Nucleus accumbens (tissue), 56 donors: Measurements from ENCODE around the gene TMEM135.
"Not testable (repeated sequence)": the region's sequence is repeated elsewhere in the genome, so short reads cannot be mapped to it uniquely, and the experiment has no call there.

ENCODE experiments used
- DNase-seq, 56 donors: peaks; one replicate each; lab custom pipeline; 2025; lab: John Stamatoyannopoulos, UW

The TMEM135 gene

DNA sequence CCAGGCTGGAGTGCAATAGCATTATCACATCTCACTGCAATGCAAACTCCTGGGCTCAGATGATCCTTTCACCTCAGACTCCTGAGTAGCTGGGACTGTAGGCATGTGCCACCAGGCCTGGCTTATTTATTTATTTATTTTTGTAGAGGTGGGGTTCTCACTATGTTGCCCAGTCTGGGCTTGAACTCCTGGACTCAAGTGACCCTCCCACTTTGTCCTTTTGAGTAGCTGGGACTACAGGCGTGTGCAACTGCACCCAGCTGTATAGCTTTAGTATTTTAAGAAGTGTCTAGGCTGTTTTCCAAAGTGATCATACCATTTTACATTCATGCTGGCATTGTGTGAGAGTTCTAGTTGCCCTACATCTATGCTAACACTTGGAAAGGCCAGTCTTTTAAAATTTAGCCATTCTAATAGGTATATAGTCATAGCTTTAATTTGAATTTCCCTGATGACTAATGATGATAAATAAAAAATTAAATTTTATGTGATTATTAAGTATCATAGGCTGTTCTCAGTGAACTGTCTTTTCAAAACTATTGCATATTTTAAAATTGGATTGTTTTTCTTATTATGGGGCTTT, 96.9 kb downstream of the TMEM135 start:
- no peak for DNase-seq

GRCh38 chr11:87136236-87136635, 98.5 kb downstream of the TMEM135 start:
- DNase-seq: no peak

- no peak for DNase-seq
Measured at GRCh38 chr11:87137711-87138110, 100.0 kb downstream of the TMEM135 start.

DNA sequence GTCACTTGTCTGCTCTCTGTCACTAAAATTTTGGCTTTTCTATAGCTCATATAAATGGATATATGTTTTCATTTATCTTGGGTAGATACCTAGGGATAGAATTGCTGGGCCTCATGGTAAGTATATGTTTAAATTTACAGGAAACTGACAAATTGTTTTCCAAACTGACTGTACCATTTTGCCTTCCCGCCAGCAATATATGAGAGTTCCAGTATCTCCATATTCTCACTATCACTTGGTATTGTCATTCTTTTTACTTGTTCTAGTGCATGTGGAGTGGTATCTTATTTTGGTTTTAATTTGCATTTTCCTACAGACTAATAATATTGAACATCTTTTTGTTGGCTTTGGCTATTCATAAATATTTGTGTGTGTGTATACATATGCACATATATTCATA, 101.7 kb downstream of the TMEM135 start:
- no peak for DNase-seq

GRCh38 chr11:87141322-87141721, 103.6 kb downstream of the TMEM135 start:
- no peak for DNase-seq

DNA sequence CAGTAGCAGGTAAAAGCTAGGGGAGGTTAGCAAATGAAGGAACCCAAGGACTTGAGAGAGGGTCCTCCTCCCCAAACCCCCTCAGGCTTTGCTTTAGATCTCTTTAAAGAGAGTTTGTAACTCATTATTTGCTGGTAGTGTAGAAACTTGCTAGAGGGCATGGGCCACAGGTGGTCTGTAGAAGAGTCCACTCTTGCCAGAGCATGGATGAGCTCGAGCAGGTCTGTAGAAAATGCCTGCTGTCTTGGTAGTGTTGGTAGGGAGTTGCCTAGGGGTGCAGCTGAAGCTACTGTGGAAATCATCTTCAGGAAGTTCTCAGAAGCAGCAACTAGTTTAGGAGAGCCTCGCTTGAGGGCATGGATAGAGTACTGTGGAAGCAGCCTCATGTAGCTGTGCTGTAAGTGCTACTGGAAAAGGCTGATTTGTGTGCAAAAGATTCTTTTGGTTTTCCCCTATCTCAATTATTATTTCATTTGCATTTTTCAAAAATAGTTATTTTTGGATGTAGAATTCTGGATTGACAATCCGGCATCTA, 104.3 kb downstream of the TMEM135 start:
- no peak for DNase-seq

- no peak for DNase-seq
Measured at GRCh38 chr11:87142594-87142993, 104.9 kb downstream of the TMEM135 start.

DNA sequence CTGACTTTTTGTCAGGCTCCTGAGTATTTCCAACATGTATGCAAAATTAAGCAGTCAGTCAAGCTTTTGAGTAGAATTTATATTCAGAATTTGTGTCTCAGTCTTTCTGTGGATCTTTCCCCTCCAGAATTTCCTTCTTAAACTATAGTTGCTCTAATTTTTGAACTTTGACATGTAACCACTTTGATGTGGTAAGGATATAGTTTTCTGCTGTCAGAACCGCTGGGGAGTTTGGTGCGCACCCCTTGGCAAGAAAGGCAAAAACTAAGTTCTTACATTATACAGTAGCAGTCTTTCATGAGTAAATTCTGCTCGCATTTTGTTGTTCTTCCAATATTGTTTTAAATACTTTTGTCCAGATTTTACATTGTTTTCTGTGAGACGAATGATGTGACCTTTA, 105.9 kb downstream of the TMEM135 start:
- no peak for DNase-seq

GRCh38 chr11:87144252-87144651, 106.5 kb downstream of the TMEM135 start:
- no peak for DNase-seq

- no peak for DNase-seq
Measured at GRCh38 chr11:87148749-87149148, 111.0 kb downstream of the TMEM135 start.

DNA sequence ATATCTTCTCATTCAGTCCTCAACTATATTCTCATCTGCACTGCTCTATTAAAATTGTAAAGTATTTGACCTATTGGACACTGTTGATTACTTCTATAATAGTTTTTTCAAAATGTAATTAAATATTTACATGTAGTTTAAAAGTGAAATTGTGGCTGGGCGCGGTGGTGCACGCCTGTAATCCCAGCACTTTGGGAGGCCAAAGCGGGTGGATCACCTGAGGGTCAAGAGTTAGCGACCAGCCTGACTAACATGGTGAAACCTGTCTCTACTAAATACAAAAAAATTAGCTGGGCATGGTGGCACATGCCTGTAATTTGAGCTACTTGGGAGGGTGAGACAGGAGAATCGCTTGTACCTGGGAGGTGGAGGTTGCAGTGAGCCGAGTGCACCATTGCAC, 112.0 kb downstream of the TMEM135 start:
- DNase-seq: not testable (repeated sequence)

DNA sequence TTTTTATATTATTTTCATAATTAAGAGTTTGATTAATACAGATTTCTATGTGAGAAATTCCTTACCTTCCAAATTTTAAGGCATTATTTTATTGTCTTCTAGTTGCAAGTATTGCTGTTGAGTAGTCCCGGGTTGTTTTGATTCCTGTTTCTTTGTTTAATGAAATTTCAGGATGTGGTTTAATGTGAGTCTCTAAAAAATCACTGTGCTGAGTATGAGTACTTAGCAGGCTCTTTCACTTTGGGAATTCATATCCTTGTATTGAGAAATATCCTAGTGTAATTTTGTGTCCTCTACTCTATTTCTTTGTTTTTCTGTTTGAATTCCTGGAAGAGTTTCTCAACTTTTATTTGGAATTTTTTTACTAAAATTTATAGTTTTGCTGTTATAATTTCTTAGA, 113.2 kb downstream of the TMEM135 start:
- DNase-seq: no peak

DNA sequence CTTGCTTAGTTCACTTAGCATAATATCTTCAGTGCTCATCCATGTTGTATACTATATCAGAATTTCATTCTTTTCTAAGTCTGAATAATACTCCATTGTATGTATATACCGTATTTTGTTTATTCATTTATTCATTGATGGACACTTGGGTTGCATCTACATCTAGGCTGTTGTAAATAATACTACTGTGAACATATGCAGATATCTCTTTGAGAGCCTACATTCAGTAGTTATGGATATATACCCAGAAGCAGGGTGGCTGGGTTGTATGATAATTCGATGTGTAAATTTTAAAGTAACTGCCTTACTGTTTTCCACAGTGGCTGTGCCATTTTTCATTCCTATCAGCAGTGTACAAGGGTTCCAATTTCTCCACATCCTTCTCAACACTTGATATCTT, 116.5 kb downstream of the TMEM135 start:
- DNase-seq: no peak

GRCh38 chr11:87156970-87157369, 119.2 kb downstream of the TMEM135 start:
- DNase-seq: no peak

DNA sequence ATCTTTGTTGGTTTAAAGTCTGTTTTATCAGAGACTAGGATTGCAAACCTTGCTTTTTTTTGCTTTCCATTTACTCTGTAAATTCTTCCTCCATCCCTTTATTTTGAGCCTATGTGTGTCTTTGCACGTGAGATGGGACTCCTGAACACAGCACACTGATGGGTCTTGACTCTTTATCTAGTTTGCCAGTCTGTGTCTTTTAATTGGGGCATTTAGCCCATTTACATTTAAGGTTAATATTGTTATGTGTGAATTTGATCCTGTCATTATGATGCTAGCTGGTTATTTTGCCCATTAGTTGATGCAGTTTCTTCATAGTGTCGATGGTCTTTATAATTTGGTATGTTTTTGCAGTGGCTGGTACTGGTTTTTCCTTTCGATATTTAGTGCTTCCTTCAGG, 131.3 kb downstream of the TMEM135 start:
- DNase-seq: not testable (repeated sequence)

- DNase-seq: no peak
Measured at GRCh38 chr11:87173185-87174039, 135.7 kb downstream of the TMEM135 start.

- no peak for DNase-seq
Measured at GRCh38 chr11:87174870-87175269, 137.1 kb downstream of the TMEM135 start.

DNA sequence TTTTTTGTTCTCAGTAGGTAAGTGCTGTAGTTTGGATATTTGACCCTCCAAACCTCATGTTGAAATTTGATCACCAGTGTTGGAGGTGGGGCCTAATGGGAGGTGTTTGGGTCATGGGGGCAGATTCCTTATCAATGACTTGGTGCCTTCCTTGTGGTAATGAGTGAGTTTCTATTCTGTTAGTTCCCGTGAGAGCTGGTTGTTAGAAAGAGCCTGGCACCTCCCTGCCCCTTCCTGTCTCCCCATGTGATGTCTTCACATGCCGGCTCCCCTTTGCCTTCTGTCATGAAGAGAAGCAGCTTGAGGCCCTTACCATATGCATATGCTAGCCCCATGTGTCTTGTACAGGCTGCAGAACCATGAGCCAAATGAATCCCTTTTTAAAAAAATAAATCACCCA, 138.3 kb downstream of the TMEM135 start:
- no peak for DNase-seq

DNA sequence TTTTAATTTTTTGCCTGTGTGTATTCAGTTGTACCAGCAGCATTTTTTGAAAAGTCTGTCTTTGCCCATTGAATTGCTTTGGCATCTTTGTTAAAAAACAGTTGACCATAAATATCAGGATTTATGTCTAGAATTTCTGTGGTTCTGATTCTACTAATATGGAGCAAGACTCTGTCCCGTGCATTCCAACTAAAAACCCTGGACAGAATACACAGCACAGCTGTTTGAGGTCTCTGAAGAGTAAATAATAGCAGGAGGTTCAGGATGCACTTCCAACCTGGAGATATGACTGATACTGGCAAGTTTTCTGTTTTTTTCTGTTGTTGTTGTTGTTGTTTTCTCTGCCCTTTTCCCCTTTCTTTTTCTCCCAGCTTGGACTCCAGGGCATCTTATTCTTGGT, 141.9 kb downstream of the TMEM135 start:
- no peak for DNase-seq

DNA sequence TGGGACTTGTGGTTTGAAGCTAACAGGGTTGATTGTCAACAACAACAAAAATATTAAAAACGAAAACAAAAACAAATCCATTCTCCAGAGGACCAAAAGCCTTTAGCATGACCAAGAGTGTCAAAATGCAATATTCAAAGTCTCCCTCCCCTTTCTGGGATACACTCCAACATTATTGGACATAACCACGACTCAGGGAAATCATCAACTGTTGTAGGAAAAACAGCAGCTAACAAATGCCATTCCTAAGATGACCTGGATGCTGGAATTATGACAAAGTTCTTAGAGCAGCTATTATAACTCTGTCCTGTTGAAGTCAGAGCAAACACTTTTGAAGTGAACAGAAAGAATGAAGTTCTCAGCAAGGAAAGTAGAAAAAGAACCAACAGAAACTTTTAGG, 143.0 kb downstream of the TMEM135 start:
- no peak for DNase-seq

- DNase-seq: no peak
Measured at GRCh38 chr11:87181143-87181542, 143.4 kb downstream of the TMEM135 start.

DNA sequence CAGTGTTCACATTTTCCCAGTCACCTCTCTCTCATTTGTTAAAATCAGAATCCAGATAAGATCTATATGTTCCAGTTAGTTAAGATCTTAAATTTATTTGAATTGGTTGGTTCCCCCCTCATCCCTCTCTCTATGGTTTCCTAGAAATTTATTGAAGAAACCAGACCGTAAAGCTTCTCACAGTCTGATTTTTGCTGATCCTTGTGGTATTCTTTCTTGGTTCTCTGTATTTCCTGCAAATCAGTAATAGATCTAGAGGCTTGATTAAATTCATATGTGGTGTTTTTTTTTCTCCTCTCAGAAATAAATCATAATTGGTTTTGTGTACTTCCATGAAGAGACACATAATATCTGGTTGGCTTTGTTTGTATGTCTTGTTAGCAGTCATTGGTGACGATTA, 147.5 kb downstream of the TMEM135 start:
- DNase-seq: no peak
